Prostate gland (tissue), 2 donors: ENCODE results near the gene ADISSP. TPM values are rescaled to one million over a fixed set of nuclear protein-coding genes. Genes with fewer than 3 reads are reported as not detected.

Source experiments
- DNase-seq: peaks from one replicate; pipeline ENCODE4 v3.0.0-alpha.2; 2019; ENCODE audit warnings: low spot score
- H3K27ac ChIP-seq, 2 donors: fragments of 200-600 bp; sonication (generic); 2 replicates each; pipeline ENCODE4 v1.5.1; 2017 to 2019
- H3K27me3 ChIP-seq: fragments of 200-600 bp; sonication (generic); replicated peaks from 2 replicates; pipeline ENCODE4 v1.5.1; 2019; ENCODE audit not compliant: insufficient read depth
- H3K36me3 ChIP-seq, 2 donors: fragments of 200-600 bp; sonication (generic); 1 replicate in 1 of 2; 2 replicates in 1 of 2; pipeline versions ENCODE4 v1.5.1 to v1.8.1; 2017 to 2019
- H3K4me1 ChIP-seq: fragments of 200-600 bp; sonication (generic); replicated peaks from 2 replicates; pipeline ENCODE4 v1.5.1; 2019
- H3K4me3 ChIP-seq, 2 donors: fragments of 200-600 bp; sonication (generic); 2 replicates each; pipeline ENCODE4 v1.5.1; 2017 to 2019
- H3K9me3 ChIP-seq: fragments of 200-600 bp; sonication (generic); 2 replicates; pipeline ENCODE4 v1.5.1; 2017
- POLR2A ChIP-seq: fragments of 450-650 bp; IDR thresholded peaks from one replicate; pipeline ENCODE4 v1.6.1; 2016; ENCODE audit warnings: antibody characterized with exemption, mild to moderate bottlenecking
- POLR2AphosphoS5 ChIP-seq: sonication (generic); formaldehyde crosslinking; IDR thresholded peaks from one replicate; pipeline ENCODE4 v1.6.1; 2017; ENCODE audit warnings: antibody characterized with exemption
- WGBS: methylation state at CpG from one replicate; pipeline ENCODE4 v1.1.5; 2018; 5-methylcytosine and 5-hydroxymethylcytosine counted together
- intact Hi-C: fragments of 100-400 bp; cut with DNase I; formaldehyde crosslinking; loops from one replicate; pipeline ENCODE4 v1.14.2; 2022
- total RNA-seq, 2 donors: library from RNA; depleted of rRNA; stranded (reverse); fragments of >200 nt; gene quantifications; one replicate each; pipeline ENCODE4 v1.1.0, GENCODE V29; 2016
- TF ChIP-seq, protein P1 (sequence below), 4 experiments: fragments of 200-600 bp in 2 of 4; fragments of 450-650 bp in 2 of 4; sonication (generic) in 2 of 4; IDR thresholded peaks; 1 replicate in 3 of 4; 2 replicates in 1 of 4; pipeline ENCODE4 v1.5.1; 2016 to 2019; ENCODE audit warnings: antibody characterized with exemption in 4 of 4, mild to moderate bottlenecking in 2 of 4, moderate library complexity in 2 of 4

Gene ADISSP
- total RNA-seq, 2 donors from 2014 or later: 11.8 to 14.6 TPM

GRCh38 chr20:3710011-3710466 is 57.5 kb downstream of the ADISSP start:
- intact Hi-C loops: loop anchor here (2.0 to 5.0 kb wide), 2 partner anchors 33 to 148 kb away; no protein-coding TSS in a partner anchor
- no peak for DNase-seq
- WGBS: 54% methylated on average over 6 of the region's 6 CpGs
- Histone ChIP-seq H3K27ac (no peak overlapping the region), H3K9me3 (no peaks in the 10 kb centered on the region), H3K27me3 (no peaks in the 10 kb centered on the region), H3K4me1 (no peaks in the 10 kb centered on the region), H3K4me3 (no peak overlapping the region), H3K36me3 (no peaks in the 10 kb centered on the region)
- TF ChIP-seq POLR2AphosphoS5: no peak
- TF ChIP-seq, protein P1, sequence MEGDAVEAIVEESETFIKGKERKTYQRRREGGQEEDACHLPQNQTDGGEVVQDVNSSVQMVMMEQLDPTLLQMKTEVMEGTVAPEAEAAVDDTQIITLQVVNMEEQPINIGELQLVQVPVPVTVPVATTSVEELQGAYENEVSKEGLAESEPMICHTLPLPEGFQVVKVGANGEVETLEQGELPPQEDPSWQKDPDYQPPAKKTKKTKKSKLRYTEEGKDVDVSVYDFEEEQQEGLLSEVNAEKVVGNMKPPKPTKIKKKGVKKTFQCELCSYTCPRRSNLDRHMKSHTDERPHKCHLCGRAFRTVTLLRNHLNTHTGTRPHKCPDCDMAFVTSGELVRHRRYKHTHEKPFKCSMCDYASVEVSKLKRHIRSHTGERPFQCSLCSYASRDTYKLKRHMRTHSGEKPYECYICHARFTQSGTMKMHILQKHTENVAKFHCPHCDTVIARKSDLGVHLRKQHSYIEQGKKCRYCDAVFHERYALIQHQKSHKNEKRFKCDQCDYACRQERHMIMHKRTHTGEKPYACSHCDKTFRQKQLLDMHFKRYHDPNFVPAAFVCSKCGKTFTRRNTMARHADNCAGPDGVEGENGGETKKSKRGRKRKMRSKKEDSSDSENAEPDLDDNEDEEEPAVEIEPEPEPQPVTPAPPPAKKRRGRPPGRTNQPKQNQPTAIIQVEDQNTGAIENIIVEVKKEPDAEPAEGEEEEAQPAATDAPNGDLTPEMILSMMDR (IDR thresholded peaks at IDR 0.05): no peak
- TF ChIP-seq POLR2A: no peak

DNA sequence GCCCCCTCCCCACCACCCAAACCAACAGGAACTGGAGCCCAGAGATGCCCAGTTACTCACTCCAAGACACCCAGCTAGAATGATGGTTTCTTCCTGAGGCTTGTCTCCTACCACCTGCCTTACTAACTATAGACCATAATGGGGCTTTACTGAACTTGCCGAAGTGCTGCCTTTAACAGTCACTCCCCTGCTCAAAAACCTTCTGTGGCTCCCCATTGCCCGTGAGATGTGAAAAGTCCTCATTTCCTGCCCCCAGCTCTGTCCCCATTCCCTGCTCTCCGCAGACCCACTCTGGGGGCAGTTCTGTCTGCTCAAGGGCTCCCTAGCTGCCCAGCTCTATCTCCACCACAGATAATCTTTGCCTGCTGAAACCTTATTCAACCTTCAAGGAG is 60.0 kb downstream of the ADISSP start:
- Histone ChIP-seq H3K27ac (no peak overlapping the region), H3K36me3 (no peaks in the 10 kb centered on the region), H3K4me1 (no peaks in the 10 kb centered on the region), H3K27me3 (no peaks in the 10 kb centered on the region), H3K4me3 (no peak overlapping the region), H3K9me3 (no peaks in the 10 kb centered on the region)
- TF ChIP-seq, protein P1 (IDR thresholded peaks at IDR 0.05): no peak
- TF ChIP-seq POLR2AphosphoS5: no peak
- no peak for TF ChIP-seq POLR2A
- WGBS: 94% methylated on average over 3 of the region's 3 CpGs
- no peak for DNase-seq
- intact Hi-C loops: no loop called here

GRCh38 chr20:3706774-3707507 is 60.6 kb downstream of the ADISSP start:
- DNase-seq: no peak
- TF ChIP-seq POLR2AphosphoS5 (no peak), POLR2A (no peak)
- TF ChIP-seq, protein P1 (IDR thresholded peaks at IDR 0.05): no peak
- H3K36me3 ChIP-seq: no peaks in the 10 kb centered on the region
- no peaks in the 10 kb centered on the region for H3K4me1 ChIP-seq
- intact Hi-C loops: no loop called here
- H3K27ac ChIP-seq: no peak overlapping the region
- 80% methylated on average over 9 of the region's 10 CpGs for WGBS
- no peaks in the 10 kb centered on the region for H3K9me3 ChIP-seq
- no peak overlapping the region for H3K4me3 ChIP-seq
- H3K27me3 ChIP-seq: no peaks in the 10 kb centered on the region

DNA sequence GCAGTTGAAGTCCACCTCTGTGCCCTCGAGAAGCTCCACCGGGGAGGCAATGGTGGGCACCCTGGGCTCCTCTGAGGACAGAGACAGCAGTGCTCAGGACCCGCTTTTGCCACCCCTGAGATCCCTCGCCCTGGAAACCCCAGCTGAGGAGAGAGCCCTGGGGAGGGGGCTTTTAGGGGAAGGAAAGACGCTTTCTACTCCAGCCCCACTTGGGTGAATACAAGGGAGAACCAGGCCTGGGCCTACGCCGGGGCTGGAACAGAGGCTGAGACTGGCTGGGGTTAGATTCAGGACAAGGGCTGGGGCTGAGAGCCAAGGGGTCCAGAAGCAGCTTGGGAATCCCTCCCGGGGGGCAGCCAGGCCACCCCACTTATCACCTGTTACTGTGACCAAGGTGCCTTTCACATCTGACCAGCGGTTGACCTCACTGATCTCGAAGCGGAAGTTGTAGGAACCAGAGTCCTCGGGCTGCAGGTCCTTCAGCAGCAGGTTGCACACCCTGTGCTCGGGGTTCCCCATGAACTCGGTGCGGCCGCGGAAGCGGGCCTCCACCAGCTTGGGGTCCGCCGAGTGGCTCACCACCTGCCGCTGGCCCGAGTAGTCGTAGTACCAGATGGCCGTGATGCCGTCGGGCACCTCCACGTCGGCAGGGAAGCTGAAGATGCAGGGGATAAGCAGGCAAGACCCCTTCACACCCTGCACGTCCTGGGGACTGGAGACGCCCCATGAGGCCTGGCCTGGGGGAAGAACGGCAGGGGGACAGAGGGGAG is 61.4 kb downstream of the ADISSP start:
- H3K36me3 ChIP-seq: no peaks in the 10 kb centered on the region
- H3K4me3 ChIP-seq: no peak overlapping the region
- intact Hi-C loops: no loop called here
- H3K4me1 ChIP-seq: no peaks in the 10 kb centered on the region
- H3K9me3 ChIP-seq: no peaks in the 10 kb centered on the region
- H3K27ac ChIP-seq: no peak overlapping the region
- WGBS: 96% methylated on average over 31 of the region's 31 CpGs
- TF ChIP-seq POLR2A (no peak), POLR2AphosphoS5 (no peak)
- TF ChIP-seq, protein P1 (IDR thresholded peaks at IDR 0.05): no peak
- no peaks in the 10 kb centered on the region for H3K27me3 ChIP-seq
- no peak for DNase-seq
